ENCODE results near the gene MFNG.

GRCh38 chr22:37503850-37504249 is 17.7 kb upstream of the MFNG start:
- TF ChIP-seq, protein P1, sequence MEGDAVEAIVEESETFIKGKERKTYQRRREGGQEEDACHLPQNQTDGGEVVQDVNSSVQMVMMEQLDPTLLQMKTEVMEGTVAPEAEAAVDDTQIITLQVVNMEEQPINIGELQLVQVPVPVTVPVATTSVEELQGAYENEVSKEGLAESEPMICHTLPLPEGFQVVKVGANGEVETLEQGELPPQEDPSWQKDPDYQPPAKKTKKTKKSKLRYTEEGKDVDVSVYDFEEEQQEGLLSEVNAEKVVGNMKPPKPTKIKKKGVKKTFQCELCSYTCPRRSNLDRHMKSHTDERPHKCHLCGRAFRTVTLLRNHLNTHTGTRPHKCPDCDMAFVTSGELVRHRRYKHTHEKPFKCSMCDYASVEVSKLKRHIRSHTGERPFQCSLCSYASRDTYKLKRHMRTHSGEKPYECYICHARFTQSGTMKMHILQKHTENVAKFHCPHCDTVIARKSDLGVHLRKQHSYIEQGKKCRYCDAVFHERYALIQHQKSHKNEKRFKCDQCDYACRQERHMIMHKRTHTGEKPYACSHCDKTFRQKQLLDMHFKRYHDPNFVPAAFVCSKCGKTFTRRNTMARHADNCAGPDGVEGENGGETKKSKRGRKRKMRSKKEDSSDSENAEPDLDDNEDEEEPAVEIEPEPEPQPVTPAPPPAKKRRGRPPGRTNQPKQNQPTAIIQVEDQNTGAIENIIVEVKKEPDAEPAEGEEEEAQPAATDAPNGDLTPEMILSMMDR (IDR thresholded peaks at IDR 0.05) = no peak
- TF ChIP-seq POLR2AphosphoS5 (IDR thresholded peaks at IDR 0.05) (peak in 1 of 4 donors; percentile 20), POLR2A (IDR thresholded peaks at IDR 0.05) (no peak)
